IMR-90 (cell line): Measurements from ENCODE around the gene DNMT3B. TPM values are rescaled to one million over a fixed set of nuclear protein-coding genes. Genes with fewer than 3 reads are reported as not detected.

Experiments
- ATAC-seq: fragments of 200-7000 bp; cut with Tn5 transposase; 2 replicates; pipeline ENCODE4 v1.9.1; 2020; ENCODE audit warnings: low read depth, mild to moderate bottlenecking, moderate library complexity
- BruUV-seq: library from RNA; stranded (reverse); fragments of 400-500 nt; replicated peaks from 2 replicates; lab custom pipeline; 2021; lab: Mats Ljungman, UMichigan
- CTCF ChIA-PET: fragments of 300-600 bp; formaldehyde crosslinking; extraction: SDS; loops from one replicate; lab custom pipeline; 2021; ENCODE audit warnings: antibody characterized with exemption; lab: Yijun Ruan, JAX
- POLR2A ChIA-PET: fragments of 300-600 bp; sonication (Branson Sonifier 250); formaldehyde crosslinking; loops from one replicate; lab custom pipeline; 2022; ENCODE audit warnings: antibody characterized with exemption; ENCODE audit not compliant: unreplicated experiment; lab: Charles Lee
- DNase-seq: peaks from one replicate; pipeline ENCODE4 v3.0.0; 2013
- H2AFZ ChIP-seq: replicated peaks from 2 replicates; pipeline ENCODE3; 2013; ENCODE audit warnings: low read length, mild to moderate bottlenecking; ENCODE audit not compliant: poor library complexity
- H2AK5ac ChIP-seq: 2 replicates; pipeline ENCODE4 v1.6.1; 2013; ENCODE audit warnings: low read depth, low read length, inconsistent platforms
- H2AK9ac ChIP-seq: replicated peaks from 2 replicates; pipeline ENCODE3; 2013; ENCODE audit warnings: mild to moderate bottlenecking, low read depth, low read length, moderate library complexity; ENCODE audit not compliant: poor library complexity
- H2BK120ac ChIP-seq: 2 replicates; pipeline ENCODE4 v1.6.1; 2013; ENCODE audit warnings: low read depth, low read length, inconsistent platforms
- H2BK15ac ChIP-seq: 3 replicates; pipeline ENCODE4 v1.6.1; 2013; ENCODE audit warnings: low read depth, low read length, inconsistent platforms
- H2BK20ac ChIP-seq: 2 replicates; pipeline ENCODE4 v1.6.1; 2013; ENCODE audit warnings: low read depth, mild to moderate bottlenecking, inconsistent platforms, low read length, moderate library complexity
- H2BK5ac ChIP-seq: 2 replicates; pipeline ENCODE4 v1.6.1; 2013; ENCODE audit warnings: mild to moderate bottlenecking, low read depth, low read length, inconsistent platforms; ENCODE audit not compliant: poor library complexity, severe bottlenecking
- H3K14ac ChIP-seq: replicated peaks from 2 replicates; pipeline ENCODE4 v1.6.1; 2013; ENCODE audit warnings: low read depth, low read length, inconsistent platforms
- H3K18ac ChIP-seq: 2 replicates; pipeline ENCODE4 v1.6.1; 2013; ENCODE audit warnings: low read depth, low read length, control low read depth
- H3K23ac ChIP-seq: 2 replicates; pipeline ENCODE4 v1.6.1; 2013; ENCODE audit warnings: low read depth, low read length, inconsistent platforms
- H3K27ac ChIP-seq: 2 replicates; pipeline ENCODE4 v1.5.1; 2013; ENCODE audit warnings: mild to moderate bottlenecking, control low read depth, low read length; ENCODE audit not compliant: insufficient read depth
- H3K27me3 ChIP-seq: 2 replicates; pipeline ENCODE4 v1.6.1; 2013; ENCODE audit warnings: low read length; ENCODE audit not compliant: control insufficient read depth, insufficient read depth
- H3K36me3 ChIP-seq: 2 replicates; pipeline ENCODE4 v1.6.1; 2013; ENCODE audit warnings: low read length, mixed read lengths; ENCODE audit not compliant: control insufficient read depth, insufficient read depth
- H3K4ac ChIP-seq: 2 replicates; pipeline ENCODE4 v1.6.1; 2013; ENCODE audit warnings: low read depth, low read length, inconsistent platforms
- H3K4me1 ChIP-seq: 2 replicates; pipeline ENCODE4 v1.6.1; 2013; ENCODE audit warnings: low read length, mixed read lengths; ENCODE audit not compliant: control insufficient read depth, insufficient read depth
- H3K4me2 ChIP-seq: 2 replicates; pipeline ENCODE4 v1.6.1; 2013; ENCODE audit warnings: low read depth, mild to moderate bottlenecking, control low read depth, low read length, moderate library complexity
- H3K4me3 ChIP-seq: 2 replicates; pipeline ENCODE4 v1.5.1; 2013; ENCODE audit warnings: low read depth, mild to moderate bottlenecking, control low read depth, low read length, moderate library complexity; ENCODE audit not compliant: insufficient read depth
- H3K56ac ChIP-seq: 2 replicates; pipeline ENCODE4 v1.6.1; 2013; ENCODE audit warnings: low read length, inconsistent platforms; ENCODE audit not compliant: insufficient read depth; ENCODE audit errors: extremely low read depth
- H3K79me1 ChIP-seq, 2 experiments: 2 replicates each; pipeline ENCODE4 v1.6.1; 2013; ENCODE audit warnings: low read length in 2 of 2, inconsistent platforms in 1 of 2, low read depth in 1 of 2
- H3K9ac ChIP-seq: 2 replicates; pipeline ENCODE4 v1.6.1; 2013; ENCODE audit warnings: low read depth, low read length, control low read depth
- H3K9me1 ChIP-seq: 2 replicates; pipeline ENCODE4 v1.6.1; 2013; ENCODE audit warnings: low read length, inconsistent platforms; ENCODE audit not compliant: insufficient read depth
- H3K9me3 ChIP-seq: 2 replicates; pipeline ENCODE4 v1.6.1; 2013; ENCODE audit warnings: low read length; ENCODE audit not compliant: control insufficient read depth, insufficient read depth
- H4K20me1 ChIP-seq: 2 replicates; pipeline ENCODE4 v1.6.1; 2013; ENCODE audit warnings: low read length, inconsistent platforms; ENCODE audit not compliant: insufficient read depth
- H4K5ac ChIP-seq: 2 replicates; pipeline ENCODE4 v1.6.1; 2013; ENCODE audit warnings: mild to moderate bottlenecking, low read depth, low read length, control low read depth
- H4K8ac ChIP-seq, 2 experiments: 2 replicates each; pipeline ENCODE4 v1.6.1; 2013; ENCODE audit warnings: low read depth in 2 of 2, low read length in 2 of 2, control low read depth in 1 of 2, inconsistent platforms in 1 of 2
- H4K91ac ChIP-seq: 2 replicates; pipeline ENCODE4 v1.6.1; 2013; ENCODE audit warnings: low read depth, low read length, inconsistent platforms; ENCODE audit not compliant: insufficient read depth
- MXI1 ChIP-seq: IDR thresholded peaks from 2 replicates; pipeline ENCODE4 v1.6.1; 2012; ENCODE audit warnings: low read depth, mild to moderate bottlenecking, low read length, moderate library complexity, borderline replicate concordance
- NFE2L2 ChIP-seq: fragments of 150-350 bp; IDR thresholded peaks from 2 replicates; pipeline ENCODE4 v1.6.1; 2016; ENCODE audit warnings: low read depth, mild to moderate bottlenecking, low read length
- RAD21 ChIP-seq: IDR thresholded peaks from 2 replicates; pipeline ENCODE4 v1.6.1; 2012; ENCODE audit warnings: low read length, improper control_type of control experiment
- RCOR1 ChIP-seq: IDR thresholded peaks from 2 replicates; pipeline ENCODE4 v1.6.1; 2012; ENCODE audit warnings: mild to moderate bottlenecking, low read length, improper control_type of control experiment; ENCODE audit not compliant: insufficient replicate concordance
- SMC3 ChIP-seq: fragments of 150-350 bp; IDR thresholded peaks from 2 replicates; pipeline ENCODE4 v1.6.1; 2016; ENCODE audit warnings: low read depth, mild to moderate bottlenecking, antibody characterized with exemption, low read length, moderate library complexity
- whole genome bisulfite sequencing, 2 experiments: methylation state at CpG; one replicate each; pipeline versions ENCODE4 v1.1.5 to v1.1.7; 2013; ENCODE audit warnings: missing lambda C conversion rate in 2 of 2; ENCODE audit not compliant: insufficient read length in 1 of 2; ENCODE audit errors: extremely low coverage in 2 of 2; 5-methylcytosine and 5-hydroxymethylcytosine counted together
- dilution Hi-C: fragments of 300-500 bp; cut with HindIII; formaldehyde crosslinking; loops from one replicate; pipeline ENCODE4 v1.14.3; 2018; ENCODE audit warnings: low sequenced_read_pairs; ENCODE audit not compliant: unreplicated experiment
- in situ Hi-C: fragments of 300-500 bp; cut with MboI; formaldehyde crosslinking; loops from 3 replicates; pipeline ENCODE4 v1.14.3; 2019; ENCODE audit warnings: low sequenced_read_pairs, inconsistent platforms, mixed read lengths
- intact Hi-C: fragments of 100-400 bp; cut with micrococcal nuclease; formaldehyde crosslinking; loops from 2 replicates; pipeline ENCODE4 v1.10.0; 2022
- polyA plus RNA-seq, 3 experiments: library from polyadenylated mRNA; depleted of rRNA; stranded (reverse); fragments of >200 nt; gene quantifications; 2 replicates each; pipeline ENCODE4 v1.2.3, GENCODE V29; 2012; ENCODE audit warnings: low replicate concordance in 1 of 3
- total RNA-seq: library from RNA; depleted of rRNA; stranded (reverse); fragments of >200 nt; gene quantifications from 2 replicates; pipeline ENCODE4 v1.2.3, GENCODE V29; 2012

Gene DNMT3B
- total and polyA plus RNA-seq, 2 of the 4 experiments (the other 2 are of a cell fraction) = 1.3 to 1.9 TPM

- Histone ChIP-seq H3K23ac (peak overlapping the region; percentile 92), H4K91ac (peak overlapping the region; percentile 49), H2AK5ac (peak overlapping the region; percentile 49; the same call in 1 of the 2 replicates), H4K5ac (no peak overlapping the region), H2BK20ac (no peak overlapping the region), H3K9ac (peak overlapping the region; percentile 84), H4K20me1 (no peaks in the 10 kb centered on the region), H2BK120ac (peak overlapping the region; percentile 58), H3K4me1 (peaks cover 5% of the 10 kb centered on the region; the same call in 1 of the 2 replicates), H3K18ac (no peak overlapping the region), H3K27ac (peak overlapping the region; percentile 44; the same call in 1 of the 2 replicates), H2AFZ (peak overlapping the region; percentile 94), H3K56ac (peak overlapping the region; percentile 39; the same call in 1 of the 2 replicates), H3K9me1 (peaks cover 10% of the 10 kb centered on the region; the same call in 1 of the 2 replicates), H3K14ac (peak overlapping the region; percentile 78), H2BK15ac (no peak overlapping the region), H3K9me3 (no peaks in the 10 kb centered on the region), H3K27me3 (no peaks in the 10 kb centered on the region), H3K4me2 (peak overlapping the region; percentile 99), H3K4ac (peak overlapping the region; percentile 40; the same call in 1 of the 2 replicates), H2BK5ac (no peak overlapping the region), H3K79me1 (peaks cover 7 to 43% of the 10 kb centered on the region in 2 experiments; a peak in 3 of 4 replicates), H3K4me3 (peak overlapping the region; percentile 90), H2AK9ac (peak overlapping the region; percentile 92), H3K36me3 (no peaks in the 10 kb centered on the region), H4K8ac (peak overlapping the region; percentile 16 to 79; a peak in 2 of 4 replicates)
- CTCF ChIA-PET = interaction anchor here (0.6 to 2.5 kb wide), 4 partner anchors 15 to 88 kb away, joined by 3 to 7 read pairs (median 4); no protein-coding TSS in a partner anchor
- intact Hi-C loops (loop anchor here (2.0 to 10.0 kb wide), 3 partner anchors 78 to 258 kb away; partner anchors contain the start of gene C20orf203), in situ Hi-C loops (no loop called here), dilution Hi-C loops (no loop called here)
- 0% methylated on average over 22 of the region's 30 CpGs; no CpG with 5 or more reads in 1 of the 2 experiments for WGBS, 2 experiments
- peak; percentile 15 for ATAC-seq
- BruUV-seq = no TSS peak
- no peak for TF ChIP-seq SMC3
- no peak for TF ChIP-seq MXI1
- no peak for TF ChIP-seq NFE2L2
- no peak for TF ChIP-seq RCOR1
- TF ChIP-seq RAD21 = no peak
- no peak for DNase-seq
- POLR2A ChIA-PET = interaction anchor here (0.6 kb wide), 1 partner anchor 14 kb away, joined by 5 read pairs; no protein-coding TSS in a partner anchor
Measured at GRCh38 chr20:32762754-32763201, 593 bp downstream of the DNMT3B start.
